GM11168 (cell line): ENCODE data around the gene CD82.

Experiments
- in situ Hi-C: fragments of 300-500 bp; cut with MboI; formaldehyde crosslinking; loops from one replicate; pipeline ENCODE4 v1.12.0; 2022; ENCODE audit warnings: low sequenced_read_pairs; ENCODE audit not compliant: unreplicated experiment

Gene CD82

GRCh38 chr11:44571871-44572270, 6.4 kb downstream of the CD82 start:
- in situ Hi-C loops, result no loop called here

- in situ Hi-C loops, result no loop called here
These were observed 7.0 kb downstream of the CD82 start for GRCh38 chr11:44572436-44572835.

GRCh38 chr11:44572884-44573283, 7.4 kb downstream of the CD82 start:
- in situ Hi-C loops, result no loop called here

- in situ Hi-C loops, result no loop called here
These were observed 7.9 kb downstream of the CD82 start for GRCh38 chr11:44573333-44573732.

- in situ Hi-C loops, result no loop called here
These were observed 9.3 kb downstream of the CD82 start for GRCh38 chr11:44574610-44575287.

- in situ Hi-C loops, result no loop called here
These were observed 9.8 kb downstream of the CD82 start for GRCh38 chr11:44575288-44575672.

- in situ Hi-C loops, result no loop called here
These were observed 10.5 kb downstream of the CD82 start for GRCh38 chr11:44575962-44576361.

GRCh38 chr11:44576656-44577055, 11.2 kb downstream of the CD82 start:
- in situ Hi-C loops, result no loop called here

GRCh38 chr11:44577231-44577830, 11.9 kb downstream of the CD82 start:
- in situ Hi-C loops, result no loop called here

- in situ Hi-C loops, result no loop called here
These were observed 12.8 kb downstream of the CD82 start for GRCh38 chr11:44578279-44578678.

GRCh38 chr11:44579302-44579761, 13.9 kb downstream of the CD82 start:
- in situ Hi-C loops, result no loop called here

- in situ Hi-C loops, result no loop called here
These were observed 15.2 kb downstream of the CD82 start for GRCh38 chr11:44580701-44581100.

- in situ Hi-C loops, result no loop called here
These were observed 15.8 kb downstream of the CD82 start for GRCh38 chr11:44581246-44581645.

- in situ Hi-C loops, result no loop called here
These were observed 17.3 kb downstream of the CD82 start for GRCh38 chr11:44582641-44583352.

- in situ Hi-C loops, result no loop called here
These were observed 17.8 kb downstream of the CD82 start for GRCh38 chr11:44583353-44583669.

- in situ Hi-C loops, result no loop called here
These were observed 20.0 kb downstream of the CD82 start for GRCh38 chr11:44585421-44585820.

- in situ Hi-C loops, result no loop called here
These were observed 23.8 kb downstream of the CD82 start for GRCh38 chr11:44589301-44589700.

GRCh38 chr11:44590769-44591168, 25.3 kb downstream of the CD82 start:
- in situ Hi-C loops, result no loop called here

- in situ Hi-C loops, result no loop called here
These were observed 26.1 kb downstream of the CD82 start for GRCh38 chr11:44591557-44591956.

- in situ Hi-C loops, result no loop called here
These were observed 26.9 kb downstream of the CD82 start for GRCh38 chr11:44592125-44592940.

GRCh38 chr11:44593251-44593650, 27.8 kb downstream of the CD82 start:
- in situ Hi-C loops, result no loop called here
